ENCODE results near the gene CEP192.

DNA sequence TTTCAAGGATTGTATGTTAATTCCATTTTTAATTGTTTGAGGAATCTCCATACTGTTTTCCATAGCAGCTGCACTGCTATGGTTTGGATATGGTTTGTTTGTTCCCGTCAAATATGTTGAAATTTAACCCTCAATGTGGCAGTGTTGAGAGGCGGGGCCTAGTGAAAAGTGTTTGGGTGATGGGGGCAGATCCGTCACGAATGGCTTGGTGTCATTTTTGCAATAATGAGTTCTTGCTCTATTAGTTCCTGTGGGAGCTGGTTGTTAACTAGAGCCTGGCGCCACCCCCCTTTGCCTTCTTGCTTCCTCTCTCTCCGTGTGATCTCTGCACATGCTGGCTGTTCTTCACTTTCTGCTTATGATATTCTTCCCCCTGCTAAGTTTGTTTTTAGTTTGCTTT, 156.0 kb downstream of the CEP192 start:
- TF ChIP-seq, protein P1, sequence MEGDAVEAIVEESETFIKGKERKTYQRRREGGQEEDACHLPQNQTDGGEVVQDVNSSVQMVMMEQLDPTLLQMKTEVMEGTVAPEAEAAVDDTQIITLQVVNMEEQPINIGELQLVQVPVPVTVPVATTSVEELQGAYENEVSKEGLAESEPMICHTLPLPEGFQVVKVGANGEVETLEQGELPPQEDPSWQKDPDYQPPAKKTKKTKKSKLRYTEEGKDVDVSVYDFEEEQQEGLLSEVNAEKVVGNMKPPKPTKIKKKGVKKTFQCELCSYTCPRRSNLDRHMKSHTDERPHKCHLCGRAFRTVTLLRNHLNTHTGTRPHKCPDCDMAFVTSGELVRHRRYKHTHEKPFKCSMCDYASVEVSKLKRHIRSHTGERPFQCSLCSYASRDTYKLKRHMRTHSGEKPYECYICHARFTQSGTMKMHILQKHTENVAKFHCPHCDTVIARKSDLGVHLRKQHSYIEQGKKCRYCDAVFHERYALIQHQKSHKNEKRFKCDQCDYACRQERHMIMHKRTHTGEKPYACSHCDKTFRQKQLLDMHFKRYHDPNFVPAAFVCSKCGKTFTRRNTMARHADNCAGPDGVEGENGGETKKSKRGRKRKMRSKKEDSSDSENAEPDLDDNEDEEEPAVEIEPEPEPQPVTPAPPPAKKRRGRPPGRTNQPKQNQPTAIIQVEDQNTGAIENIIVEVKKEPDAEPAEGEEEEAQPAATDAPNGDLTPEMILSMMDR (IDR thresholded peaks at IDR 0.05; ENCODE audit: low read depth, low read length, missing input control) = no peak
- TF ChIP-seq TAF1 (conservative IDR thresholded peaks at IDR 0.05) = no peak
- TF ChIP-seq EGR1 (IDR thresholded peaks at IDR 0.05; ENCODE audit: low read depth in 2 of 2) = no peak
- no peak for TF ChIP-seq ZBTB33 (IDR thresholded peaks at IDR 0.05)
- no peak for TF ChIP-seq JUND (IDR thresholded peaks at IDR 0.05)
- TF ChIP-seq SP1 (IDR thresholded peaks at IDR 0.05) = no peak
- TF ChIP-seq RAD21 (IDR thresholded peaks at IDR 0.05) = no peak
- TF ChIP-seq HNF4A (conservative IDR thresholded peaks at IDR 0.05) = no peak
- no peak for TF ChIP-seq REST (IDR thresholded peaks at IDR 0.05)
- no peak for TF ChIP-seq GABPA (IDR thresholded peaks at IDR 0.05 in 1 of 2, conservative IDR thresholded peaks at IDR 0.05 in 1 of 2)
- TF ChIP-seq YY1 (IDR thresholded peaks at IDR 0.05) = no peak
- no peak for TF ChIP-seq HNF4G (IDR thresholded peaks at IDR 0.05)

Data from liver (tissue), 3 donors.